GM18498 (cell line): Measurements from ENCODE around the gene CLEC2D.
"Not testable (repeated sequence)": the region's sequence is repeated elsewhere in the genome, so short reads cannot be mapped to it uniquely, and the experiment has no call there.

Source experiments
- ATAC-seq: cut with Tn5 transposase; IDR thresholded peaks from one replicate; pipeline ENCODE4 v1.9.1; 2021; ENCODE audit warnings: mild to moderate bottlenecking, moderate library complexity; ENCODE audit not compliant: unreplicated experiment

Gene CLEC2D

GRCh38 chr12:9699269-9699897 lies 29.9 kb downstream of the CLEC2D start:
- no peak for ATAC-seq

GRCh38 chr12:9699898-9700605 lies 30.5 kb downstream of the CLEC2D start:
- ATAC-seq = no peak

GRCh38 chr12:9700606-9700956 lies 31.1 kb downstream of the CLEC2D start:
- no peak for ATAC-seq

GRCh38 chr12:9701380-9702154 lies 32.1 kb downstream of the CLEC2D start:
- ATAC-seq = peak; percentile 29

GRCh38 chr12:9702255-9702654 lies 32.7 kb downstream of the CLEC2D start:
- peak; percentile 44 for ATAC-seq

- ATAC-seq = not testable (repeated sequence)
Observed at GRCh38 chr12:9704561-9704960, 35.0 kb downstream of the CLEC2D start.

- no peak for ATAC-seq
Observed at GRCh38 chr12:9706086-9706685, 36.7 kb downstream of the CLEC2D start.

GRCh38 chr12:9707356-9707755 lies 37.8 kb downstream of the CLEC2D start:
- ATAC-seq = no peak

- ATAC-seq = no peak
Observed at GRCh38 chr12:9707864-9708808, 38.6 kb downstream of the CLEC2D start.

- no peak for ATAC-seq
Observed at GRCh38 chr12:9708853-9709252, 39.3 kb downstream of the CLEC2D start.

- no peak for ATAC-seq
Observed at GRCh38 chr12:9710584-9711375, 41.3 kb downstream of the CLEC2D start.

GRCh38 chr12:9711664-9712063 lies 42.2 kb downstream of the CLEC2D start:
- no peak for ATAC-seq

- peak; percentile 76 for ATAC-seq
Observed at GRCh38 chr12:9713032-9713558, 43.6 kb downstream of the CLEC2D start.

- ATAC-seq = no peak
Observed at GRCh38 chr12:9717070-9717925, 47.8 kb downstream of the CLEC2D start.

- no peak for ATAC-seq
Observed at GRCh38 chr12:9718968-9719367, 49.5 kb downstream of the CLEC2D start.

GRCh38 chr12:9719790-9720189 lies 50.3 kb downstream of the CLEC2D start:
- no peak for ATAC-seq

- ATAC-seq = peak; percentile 61
Observed at GRCh38 chr12:9721394-9722092, 52.0 kb downstream of the CLEC2D start.

GRCh38 chr12:9724023-9724422 lies 54.5 kb downstream of the CLEC2D start:
- ATAC-seq = no peak
